ENCODE measurements around the gene B3GNT2. TPM values are rescaled to one million over a fixed set of nuclear protein-coding genes. Genes with fewer than 3 reads are reported as not detected.

Gene B3GNT2
- total RNA-seq, 3 donors from 2014 or later (not counting 1 experiment from before 2014, with no cell fraction given) = 51.9 to 68.0 (median 54.0) TPM

DNA sequence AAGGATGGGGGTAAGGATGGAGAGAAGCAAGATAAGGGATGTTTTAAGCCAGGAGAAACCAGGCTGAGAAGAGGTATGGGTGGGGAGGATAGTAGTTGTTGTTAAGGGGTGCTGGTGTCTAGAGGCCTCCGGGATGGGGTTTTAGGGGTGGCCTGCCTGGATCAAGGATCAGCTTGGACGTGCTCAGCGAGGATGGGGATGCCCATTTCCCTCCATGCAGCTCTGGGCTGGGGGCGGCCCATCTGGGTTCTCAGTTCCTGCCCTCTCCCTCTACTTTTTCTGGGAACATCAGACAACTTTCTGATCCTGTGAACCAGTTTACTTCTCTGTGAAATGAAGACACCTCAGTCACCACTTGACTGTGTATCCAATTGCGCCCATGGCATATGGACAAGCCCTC lies 10.1 kb downstream of the B3GNT2 start:
- ATAC-seq (no peak), DNase-seq (no peak)
- intact Hi-C loops (cut with micrococcal nuclease) = no loop called here
- H3K27me3 Mint-ChIP-seq (ENCODE audit: low read depth in 2 of 2) = no peaks in the 10 kb centered on the region
- Histone ChIP-seq H3K9me3 (ENCODE audit: control insufficient read depth, insufficient read depth, low read length) (no peaks in the 10 kb centered on the region), H3K27ac (ENCODE audit: low read length) (no peak overlapping the region), H3K4me1 (ENCODE audit: control insufficient read depth, insufficient read depth, low read length) (peaks cover 57% of the 10 kb centered on the region), H3K4me3 (ENCODE audit: low read length) (no peak overlapping the region), H3K36me3 (ENCODE audit: control insufficient read depth, insufficient read depth, low read length) (no peaks in the 10 kb centered on the region), H3K27me3 (ENCODE audit: control insufficient read depth, insufficient read depth, low read length) (no peaks in the 10 kb centered on the region)
- peaks cover 95 to 97% of the 10 kb centered on the region in 2 donors for H3K4me1 Mint-ChIP-seq
- no peaks in the 10 kb centered on the region for H3K36me3 Mint-ChIP-seq
- H3K4me3 Mint-ChIP-seq = peak overlapping the region; percentile 13
- TF ChIP-seq, protein P1, sequence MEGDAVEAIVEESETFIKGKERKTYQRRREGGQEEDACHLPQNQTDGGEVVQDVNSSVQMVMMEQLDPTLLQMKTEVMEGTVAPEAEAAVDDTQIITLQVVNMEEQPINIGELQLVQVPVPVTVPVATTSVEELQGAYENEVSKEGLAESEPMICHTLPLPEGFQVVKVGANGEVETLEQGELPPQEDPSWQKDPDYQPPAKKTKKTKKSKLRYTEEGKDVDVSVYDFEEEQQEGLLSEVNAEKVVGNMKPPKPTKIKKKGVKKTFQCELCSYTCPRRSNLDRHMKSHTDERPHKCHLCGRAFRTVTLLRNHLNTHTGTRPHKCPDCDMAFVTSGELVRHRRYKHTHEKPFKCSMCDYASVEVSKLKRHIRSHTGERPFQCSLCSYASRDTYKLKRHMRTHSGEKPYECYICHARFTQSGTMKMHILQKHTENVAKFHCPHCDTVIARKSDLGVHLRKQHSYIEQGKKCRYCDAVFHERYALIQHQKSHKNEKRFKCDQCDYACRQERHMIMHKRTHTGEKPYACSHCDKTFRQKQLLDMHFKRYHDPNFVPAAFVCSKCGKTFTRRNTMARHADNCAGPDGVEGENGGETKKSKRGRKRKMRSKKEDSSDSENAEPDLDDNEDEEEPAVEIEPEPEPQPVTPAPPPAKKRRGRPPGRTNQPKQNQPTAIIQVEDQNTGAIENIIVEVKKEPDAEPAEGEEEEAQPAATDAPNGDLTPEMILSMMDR (IDR thresholded peaks at IDR 0.05) = no peak
- 99% methylated on average over 5 of the region's 5 CpGs for WGBS (ENCODE audit: insufficient coverage)
- H3K27ac Mint-ChIP-seq = peak overlapping the region; percentile 93
- H3K9me3 Mint-ChIP-seq = no peaks in the 10 kb centered on the region

DNA sequence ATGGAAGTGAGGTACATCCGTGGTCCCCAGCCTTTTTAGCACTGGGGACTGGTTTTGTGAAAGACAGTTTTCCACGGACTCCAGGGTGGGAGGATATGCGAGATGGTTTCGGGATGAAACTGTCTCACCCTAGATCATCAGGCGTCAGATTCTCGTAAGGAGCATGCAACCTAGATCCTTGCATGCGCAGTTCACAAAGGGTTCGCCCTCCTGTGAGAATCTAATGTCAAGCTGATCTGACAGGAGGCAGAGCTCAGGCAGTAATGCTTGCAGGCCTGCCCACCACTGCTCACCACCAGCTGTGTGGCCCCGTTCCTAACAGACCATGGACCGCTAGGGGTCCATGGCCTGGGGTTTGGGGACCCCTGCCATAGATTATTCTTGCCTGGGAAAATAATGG lies 11.6 kb downstream of the B3GNT2 start:
- Mint-ChIP-seq H3K27me3 (ENCODE audit: low read depth in 2 of 2) (no peaks in the 10 kb centered on the region), H3K36me3 (peaks cover 9% of the 10 kb centered on the region), H3K9me3 (peaks cover 0 to 7% of the 10 kb centered on the region in 2 donors), H3K4me1 (peaks cover 95 to 97% of the 10 kb centered on the region in 2 donors), H3K27ac (peak overlapping the region; percentile 93), H3K4me3 (peak overlapping the region; percentile 35)
- TF ChIP-seq, protein P1 (IDR thresholded peaks at IDR 0.05) = no peak
- Histone ChIP-seq H3K36me3 (ENCODE audit: control insufficient read depth, insufficient read depth, low read length) (no peaks in the 10 kb centered on the region), H3K27me3 (ENCODE audit: control insufficient read depth, insufficient read depth, low read length) (no peaks in the 10 kb centered on the region), H3K4me1 (ENCODE audit: control insufficient read depth, insufficient read depth, low read length) (peaks cover 48% of the 10 kb centered on the region), H3K27ac (ENCODE audit: low read length) (no peak overlapping the region), H3K9me3 (ENCODE audit: control insufficient read depth, insufficient read depth, low read length) (no peaks in the 10 kb centered on the region), H3K4me3 (ENCODE audit: low read length) (no peak overlapping the region)
- no peak for DNase-seq
- WGBS (ENCODE audit: insufficient coverage) = 92% methylated on average over 10 of the region's 10 CpGs
- intact Hi-C loops (cut with micrococcal nuclease) = no loop called here
- ATAC-seq = no peak

DNA sequence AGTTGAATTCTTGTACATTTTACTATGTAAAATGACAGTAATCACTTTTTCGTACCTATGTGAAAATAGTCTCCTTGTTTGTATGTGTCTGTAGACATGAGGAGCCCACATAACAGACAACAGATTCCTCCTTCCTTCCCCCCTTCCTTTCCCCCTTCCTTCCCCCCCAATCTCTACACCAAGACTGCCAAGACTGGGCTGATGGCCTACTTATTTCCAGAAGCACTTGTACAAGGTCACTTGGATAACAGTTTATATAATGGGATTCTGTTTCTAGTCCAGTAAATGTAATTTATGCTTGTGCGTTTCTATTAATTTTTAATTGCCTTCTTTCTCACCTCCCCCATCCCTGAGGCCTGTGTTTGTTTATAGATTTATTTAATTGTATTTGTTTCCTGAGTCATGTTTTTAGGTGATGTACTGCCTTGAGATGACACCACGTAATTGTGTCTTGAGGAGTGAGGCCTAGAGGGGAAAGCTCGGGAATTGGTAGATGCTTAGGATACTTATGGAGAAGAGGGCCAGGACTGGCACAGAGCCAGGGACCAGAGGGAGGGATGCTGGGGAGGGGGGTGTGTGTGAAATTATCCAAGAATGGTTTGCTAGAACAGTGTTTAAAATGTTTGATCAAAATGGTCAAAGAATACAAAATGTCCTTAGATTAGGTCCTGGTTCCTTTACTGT lies 12.3 kb downstream of the B3GNT2 start:
- Histone ChIP-seq H3K4me1 (ENCODE audit: control insufficient read depth, insufficient read depth, low read length) (peaks cover 44% of the 10 kb centered on the region), H3K9me3 (ENCODE audit: control insufficient read depth, insufficient read depth, low read length) (no peaks in the 10 kb centered on the region), H3K27me3 (ENCODE audit: control insufficient read depth, insufficient read depth, low read length) (no peaks in the 10 kb centered on the region), H3K36me3 (ENCODE audit: control insufficient read depth, insufficient read depth, low read length) (no peaks in the 10 kb centered on the region), H3K27ac (ENCODE audit: low read length) (no peak overlapping the region), H3K4me3 (ENCODE audit: low read length) (no peak overlapping the region)
- Mint-ChIP-seq H3K4me1 (peaks cover 95 to 97% of the 10 kb centered on the region in 2 donors), H3K36me3 (peaks cover 12% of the 10 kb centered on the region), H3K27ac (peak overlapping the region; percentile 93), H3K27me3 (ENCODE audit: low read depth in 2 of 2) (no peaks in the 10 kb centered on the region), H3K9me3 (peaks cover 0 to 7% of the 10 kb centered on the region in 2 donors), H3K4me3 (peak overlapping the region; percentile 58)
- no peak for DNase-seq
- TF ChIP-seq, protein P1 (IDR thresholded peaks at IDR 0.05) = no peak
- WGBS (ENCODE audit: insufficient coverage) = 91% methylated on average over 2 of the region's 4 CpGs
- no peak for ATAC-seq
- intact Hi-C loops (cut with micrococcal nuclease) = no loop called here

GRCh38 chr2:62208758-62209114 lies 12.8 kb downstream of the B3GNT2 start:
- Mint-ChIP-seq H3K9me3 (peaks cover 0 to 7% of the 10 kb centered on the region in 2 donors), H3K4me1 (peaks cover 95 to 97% of the 10 kb centered on the region in 2 donors), H3K27me3 (ENCODE audit: low read depth in 2 of 2) (no peaks in the 10 kb centered on the region), H3K4me3 (peak overlapping the region; percentile 58), H3K36me3 (peaks cover 12% of the 10 kb centered on the region), H3K27ac (peak overlapping the region; percentile 93)
- H3K27me3 ChIP-seq (ENCODE audit: control insufficient read depth, insufficient read depth, low read length) = no peaks in the 10 kb centered on the region
- H3K36me3 ChIP-seq (ENCODE audit: control insufficient read depth, insufficient read depth, low read length) = no peaks in the 10 kb centered on the region
- no peak overlapping the region for H3K4me3 ChIP-seq (ENCODE audit: low read length)
- ATAC-seq (peak; percentile 85 to 93 (median 92)), DNase-seq (peak; percentile 61 to 67)
- TF ChIP-seq, protein P1 (IDR thresholded peaks at IDR 0.05) = no peak
- peaks cover 42% of the 10 kb centered on the region for H3K4me1 ChIP-seq (ENCODE audit: control insufficient read depth, insufficient read depth, low read length)
- peak overlapping the region; percentile 42 for H3K27ac ChIP-seq (ENCODE audit: low read length)
- 40% methylated on average over 5 of the region's 5 CpGs for WGBS (ENCODE audit: insufficient coverage)
- intact Hi-C loops (cut with micrococcal nuclease) = no loop called here
- H3K9me3 ChIP-seq (ENCODE audit: control insufficient read depth, insufficient read depth, low read length) = no peaks in the 10 kb centered on the region

Data from natural killer cell (primary cell).